ENCODE results near the gene FAM241B. TPM values are rescaled to one million over a fixed set of nuclear protein-coding genes. Genes with fewer than 3 reads are reported as not detected.

The FAM241B gene
- total and polyA plus RNA-seq, 10 of the 15 experiments (the other 5 are each of a cell fraction or from before 2014, with no cell fraction given) = 0.09 to 0.99 (median 0.24) TPM

GRCh38 chr10:69659241-69660038 is 29.4 kb downstream of the FAM241B start:
- no peak for FAIRE-seq
- Histone ChIP-seq H3K9me3 (replicated peaks; ENCODE audit: control insufficient read depth, insufficient read depth, low read length) (no peaks in the 10 kb centered on the region), H2AFZ (ENCODE audit: control insufficient read depth, low read depth, low read length) (no peak overlapping the region), H3K4me1 (ENCODE audit: control insufficient read depth, insufficient read depth, low read length) (no peaks in the 10 kb centered on the region), H4K20me1 (ENCODE audit: control insufficient read depth, insufficient read depth) (no peaks in the 10 kb centered on the region), H3K4me2 (ENCODE audit: control insufficient read depth, insufficient read depth) (no peak overlapping the region), H3K36me3 (ENCODE audit: control insufficient read depth in 2 of 2, insufficient read depth in 2 of 2, low read length in 1 of 2) (no peaks in the 10 kb centered on the region), H3K9ac (ENCODE audit: control insufficient read depth, insufficient read depth, low read length) (no peak overlapping the region), H3K4me3 (no peak overlapping the region), H3K27ac (ENCODE audit: control insufficient read depth, insufficient read depth) (no peak overlapping the region), H3K79me2 (ENCODE audit: control insufficient read depth, insufficient read depth, low read length) (no peaks in the 10 kb centered on the region), H3K27me3 (replicated peaks in 1 of 2; ENCODE audit: control insufficient read depth in 2 of 2, insufficient read depth in 2 of 2, low read length in 1 of 2) (peaks cover 0 to 5% of the 10 kb centered on the region in 2 experiments; a peak in 3 of 4 replicates)
- no peak for ATAC-seq
- RAD21 ChIA-PET (ENCODE audit: unreplicated experiment) = no interaction called here
- no TSS peak for BruUV-seq (replicated peaks)
- CTCF ChIA-PET = interaction anchor here (0.7 kb wide), 1 partner anchor 16 kb away, joined by 3 read pairs; no protein-coding TSS in a partner anchor
- DNase-seq (ENCODE audit: low read depth, low spot score) = no peak
- in situ Hi-C loops (cut with MboI) = no loop called here
- intact Hi-C loops (cut with micrococcal nuclease; ENCODE audit: unreplicated experiment) = no loop called here
- WGBS (ENCODE audit: insufficient coverage, insufficient replicate concordance, low lambda C conversion rate, missing lambda C conversion rate) = 7% methylated on average over 13 of the region's 13 CpGs
- POLR2A ChIA-PET = no interaction called here
- SMC1A ChIA-PET (ENCODE audit: uncharacterized antibody, unreplicated experiment) = interaction anchor here (0.7 kb wide), 1 partner anchor 1936 kb away, joined by 3 read pairs; no protein-coding TSS in a partner anchor
- TF ChIP-seq TCF12 (IDR thresholded peaks at IDR 0.05; ENCODE audit: low read depth, low read length) = no peak
- no peak for TF ChIP-seq CHD1 (IDR thresholded peaks at IDR 0.05; ENCODE audit: low read depth, low read length)
- TF ChIP-seq NFYB (IDR thresholded peaks at IDR 0.05; ENCODE audit: insufficient read depth, low read depth, low read length) = no peak
- TF ChIP-seq POLR2AphosphoS2 (IDR thresholded peaks at IDR 0.05; ENCODE audit: low read depth, low read length) = no peak
- no peak for TF ChIP-seq BCL3 (IDR thresholded peaks at IDR 0.05; ENCODE audit: borderline replicate concordance, insufficient read depth, low read depth, low read length, poor library complexity, severe bottlenecking)
- TF ChIP-seq JUNB (IDR thresholded peaks at IDR 0.05) = no peak
- no peak for TF ChIP-seq IKZF2 (IDR thresholded peaks at IDR 0.05)
- no peak for TF ChIP-seq ESRRA (IDR thresholded peaks at IDR 0.05; ENCODE audit: low read length)
- TF ChIP-seq USF1 (IDR thresholded peaks at IDR 0.05; ENCODE audit: borderline replicate concordance, extremely low read length, insufficient read depth, low read depth, low read length) = no peak
- TF ChIP-seq CBX3 (IDR thresholded peaks at IDR 0.05; ENCODE audit: borderline replicate concordance, low read depth) = no peak
- no peak for TF ChIP-seq SKIL (IDR thresholded peaks at IDR 0.05; ENCODE audit: low read depth, poor library complexity, severe bottlenecking)
- TF ChIP-seq CBFB (IDR thresholded peaks at IDR 0.05; ENCODE audit: low read depth) = no peak
- no peak for TF ChIP-seq HCFC1 (IDR thresholded peaks at IDR 0.05; ENCODE audit: low read length)
- no peak for TF ChIP-seq MLLT1 (IDR thresholded peaks at IDR 0.05)
- TF ChIP-seq ATF2 (IDR thresholded peaks at IDR 0.05; ENCODE audit: low read length) = no peak

Measured in GM12878 (cell line).